NCI-H82 treated with DMSO at 0.1 percent for 48 hours (cell line): ENCODE measurements around the gene IL5.

ENCODE experiments used
- DNase-seq: peaks from one replicate; lab custom pipeline; 2025; ENCODE audit not compliant: unreplicated experiment; lab: John Stamatoyannopoulos, UW

IL5 gene

DNA sequence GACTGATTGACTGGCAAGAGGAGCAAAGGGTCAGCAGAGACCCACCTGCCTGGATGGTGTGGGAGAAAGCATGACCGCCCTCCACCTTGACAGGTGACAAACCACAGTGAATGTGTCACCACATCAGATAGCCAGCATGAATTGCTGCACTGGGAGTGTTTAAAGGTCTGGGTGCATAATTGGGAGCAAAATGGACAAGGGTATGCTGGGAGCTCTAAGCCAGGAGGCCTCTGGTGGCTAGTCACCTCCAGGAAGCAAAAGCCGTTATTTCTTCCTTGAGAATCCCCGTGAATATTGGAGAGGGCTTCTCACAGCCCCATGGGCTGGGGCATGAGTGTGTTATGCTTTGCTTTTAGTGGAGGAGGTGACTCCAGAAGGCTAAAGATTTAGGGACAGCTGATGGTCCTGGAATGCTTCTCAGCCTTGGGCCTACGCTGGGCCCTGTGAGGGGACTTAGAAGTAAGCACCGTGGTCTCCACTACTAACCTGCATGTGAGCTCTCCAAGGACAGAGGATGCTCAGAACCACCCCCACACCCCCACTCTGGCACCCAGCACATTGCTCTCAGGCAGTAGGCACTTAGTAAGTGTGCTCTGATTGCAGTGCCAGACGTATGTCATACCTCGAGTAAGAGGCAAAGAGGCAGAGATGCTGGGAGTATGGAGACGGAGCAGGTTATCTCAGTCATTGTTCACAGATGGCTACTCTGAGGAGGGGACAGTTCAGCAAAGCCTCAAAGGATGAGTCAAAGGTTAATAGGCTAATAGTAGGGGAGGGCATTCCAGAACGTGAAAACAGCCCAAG lies 43.7 kb downstream of the IL5 start:
- no peak for DNase-seq

DNA sequence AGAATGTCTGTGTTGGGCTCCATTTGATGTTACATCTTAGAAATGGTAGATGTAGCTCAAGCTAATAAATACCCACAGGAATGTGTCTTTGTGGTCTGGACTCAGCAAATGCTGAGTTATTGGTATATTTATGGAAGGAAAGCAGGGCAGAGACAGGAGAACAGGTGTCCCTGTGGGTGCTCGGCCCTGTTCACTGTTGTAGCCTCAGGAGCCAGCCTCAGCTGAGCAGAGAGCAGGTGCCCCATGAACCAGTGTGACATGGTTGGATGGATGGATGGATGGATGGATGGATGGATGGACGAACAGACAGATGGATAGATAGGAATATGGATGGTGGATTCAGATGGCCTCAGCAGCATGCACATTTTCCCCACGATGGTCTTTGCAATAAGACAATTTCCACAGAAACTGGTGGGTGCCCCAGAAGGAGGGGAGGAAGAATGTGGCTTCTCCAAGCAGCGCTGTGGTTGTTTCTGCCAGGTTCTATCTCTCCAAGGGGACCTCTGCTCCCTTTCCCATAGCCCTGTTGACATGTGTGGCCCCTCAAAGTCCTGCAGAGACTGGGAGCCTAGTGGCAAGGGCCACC lies 44.5 kb downstream of the IL5 start:
- DNase-seq, result no peak

DNA sequence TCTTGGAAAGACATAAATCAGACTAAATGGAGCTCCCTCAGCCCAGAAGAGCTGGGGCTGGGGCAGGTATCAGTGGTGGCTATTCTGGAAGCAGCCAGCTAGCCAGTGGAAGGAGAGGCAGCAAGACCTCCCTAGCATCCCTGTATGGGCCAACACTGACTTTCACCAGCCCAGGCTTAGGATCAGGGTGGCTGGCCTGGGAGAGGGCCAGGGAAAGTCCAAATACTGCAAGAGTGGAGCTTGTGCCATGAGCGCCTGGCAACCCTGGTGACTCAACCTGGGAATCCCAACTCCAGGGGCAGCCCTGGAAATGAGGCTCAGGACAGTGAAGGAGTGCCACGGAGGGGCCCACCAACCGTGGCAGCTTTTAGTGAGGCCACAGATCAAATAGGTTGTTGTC lies 45.2 kb downstream of the IL5 start:
- DNase-seq, result no peak

- no peak for DNase-seq
These were observed 45.8 kb downstream of the IL5 start for GRCh38 chr5:132497488-132497997.

DNA sequence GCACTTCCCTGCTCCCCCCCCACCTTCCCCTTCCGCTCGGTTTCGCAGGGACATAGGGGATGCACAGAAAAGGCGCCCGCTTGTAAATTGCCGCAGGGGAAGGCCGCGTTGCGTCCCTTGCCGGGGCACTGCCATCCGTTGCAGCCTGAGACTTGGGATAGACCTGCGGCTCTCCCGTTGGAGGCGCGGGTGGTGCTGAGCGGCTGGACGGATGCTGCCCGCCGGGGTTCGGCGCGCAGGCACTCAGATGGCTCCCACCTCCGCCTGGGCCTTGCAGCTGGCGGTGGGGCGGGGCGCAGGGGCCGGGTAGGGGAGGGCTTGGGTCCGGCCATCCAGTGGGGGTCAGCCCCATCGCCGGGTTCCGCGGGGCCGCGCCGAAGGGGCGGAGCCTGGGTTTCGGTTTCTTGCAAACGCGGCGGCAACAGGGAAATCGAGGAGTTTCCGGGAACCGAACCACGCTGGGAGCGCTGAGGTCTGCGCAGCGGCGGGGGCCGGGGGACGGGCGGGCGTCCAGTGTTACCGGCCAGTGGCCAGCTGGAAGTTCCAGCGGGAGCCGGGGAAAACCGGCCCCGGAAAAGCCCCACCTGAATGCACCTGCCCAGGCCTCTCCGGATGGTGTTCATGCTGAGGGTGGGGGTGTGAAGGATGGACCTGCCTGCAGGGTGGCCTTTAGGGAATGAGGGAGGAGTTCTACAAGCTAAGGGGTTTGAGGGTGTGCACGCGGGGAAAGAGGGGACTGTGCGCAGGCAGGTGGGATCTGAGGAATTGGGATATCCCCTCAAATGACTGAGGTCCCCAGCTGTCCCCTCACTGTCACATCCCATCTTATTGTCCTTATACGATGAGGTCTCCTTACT lies 46.5 kb downstream of the IL5 start:
- no peak for DNase-seq

- no peak for DNase-seq
These were observed 47.1 kb downstream of the IL5 start for GRCh38 chr5:132496191-132496630.

- DNase-seq, result peak; percentile 44
These were observed 47.6 kb downstream of the IL5 start for GRCh38 chr5:132495667-132496190.

DNA sequence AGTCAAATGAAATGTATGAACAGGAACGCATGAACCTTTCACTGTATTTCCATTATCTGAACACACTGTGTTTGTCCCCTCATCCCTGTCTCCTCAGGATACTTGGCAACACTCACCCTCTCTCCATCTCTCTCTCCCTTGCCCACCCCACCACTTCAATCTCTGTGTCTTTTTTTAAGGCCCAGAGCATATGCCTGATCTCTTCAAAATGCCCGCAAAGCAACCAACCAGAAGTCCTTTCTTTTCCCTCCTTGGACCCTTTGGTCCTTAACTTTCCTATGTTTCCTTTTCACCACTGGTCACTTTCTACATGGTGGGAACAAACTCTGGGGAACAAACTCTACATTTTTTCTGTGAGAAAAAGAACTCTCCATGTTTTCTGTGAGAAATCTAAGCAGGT lies 49.5 kb downstream of the IL5 start:
- no peak for DNase-seq

GRCh38 chr5:132493241-132493640 lies 50.1 kb downstream of the IL5 start:
- no peak for DNase-seq

DNA sequence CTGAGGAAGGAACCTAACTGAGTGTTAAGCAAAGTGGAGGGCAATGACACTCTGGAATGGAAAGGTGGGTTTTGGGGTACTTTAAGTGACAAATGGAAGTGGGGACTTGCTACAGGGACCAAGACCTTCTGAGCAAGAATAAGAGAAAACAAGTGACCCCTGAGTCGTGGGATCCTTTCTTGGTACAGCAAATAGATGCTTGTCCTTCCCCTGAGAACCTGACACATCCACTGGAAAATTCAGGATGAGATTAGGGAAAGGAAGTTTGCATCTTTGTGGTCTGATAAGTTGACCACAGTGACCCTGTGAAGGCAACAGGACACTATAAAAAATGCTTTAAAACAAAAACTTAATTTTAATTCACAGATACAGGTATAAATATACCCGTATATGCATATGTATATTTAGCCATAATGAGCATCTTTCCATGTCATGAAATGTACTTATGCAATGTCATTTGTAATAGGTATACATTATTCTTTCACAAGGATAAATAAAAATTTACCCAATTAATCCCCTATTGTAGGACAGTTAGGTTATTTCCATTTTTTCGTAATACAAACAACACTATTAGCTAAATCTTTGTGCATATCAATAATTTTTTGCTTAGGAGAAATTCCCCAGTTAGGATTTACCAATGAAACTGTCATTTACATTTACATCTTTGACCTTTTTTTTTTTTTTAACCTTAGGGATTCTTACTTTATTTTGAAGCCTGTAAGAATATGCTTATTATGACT lies 50.8 kb downstream of the IL5 start:
- DNase-seq, result no peak
